Hematopoietic multipotent progenitor cell treated with erythropoietin and hydrocortisone succinate and interleukin-3 and kit ligand, for 17 days (in vitro differentiated cells): ENCODE data around the gene SHD.
A peak's percentile ranks its signal among the peaks of the same experiment; 100 is the strongest.
"Not testable (repeated sequence)": the region's sequence is repeated elsewhere in the genome, so short reads cannot be mapped to it uniquely, and the experiment has no call there.

Experiments used
- DNase-seq: peaks from one replicate; pipeline ENCODE4 v3.0.0-alpha.2; 2015; ENCODE audit warnings: low spot score

Gene SHD

DNA sequence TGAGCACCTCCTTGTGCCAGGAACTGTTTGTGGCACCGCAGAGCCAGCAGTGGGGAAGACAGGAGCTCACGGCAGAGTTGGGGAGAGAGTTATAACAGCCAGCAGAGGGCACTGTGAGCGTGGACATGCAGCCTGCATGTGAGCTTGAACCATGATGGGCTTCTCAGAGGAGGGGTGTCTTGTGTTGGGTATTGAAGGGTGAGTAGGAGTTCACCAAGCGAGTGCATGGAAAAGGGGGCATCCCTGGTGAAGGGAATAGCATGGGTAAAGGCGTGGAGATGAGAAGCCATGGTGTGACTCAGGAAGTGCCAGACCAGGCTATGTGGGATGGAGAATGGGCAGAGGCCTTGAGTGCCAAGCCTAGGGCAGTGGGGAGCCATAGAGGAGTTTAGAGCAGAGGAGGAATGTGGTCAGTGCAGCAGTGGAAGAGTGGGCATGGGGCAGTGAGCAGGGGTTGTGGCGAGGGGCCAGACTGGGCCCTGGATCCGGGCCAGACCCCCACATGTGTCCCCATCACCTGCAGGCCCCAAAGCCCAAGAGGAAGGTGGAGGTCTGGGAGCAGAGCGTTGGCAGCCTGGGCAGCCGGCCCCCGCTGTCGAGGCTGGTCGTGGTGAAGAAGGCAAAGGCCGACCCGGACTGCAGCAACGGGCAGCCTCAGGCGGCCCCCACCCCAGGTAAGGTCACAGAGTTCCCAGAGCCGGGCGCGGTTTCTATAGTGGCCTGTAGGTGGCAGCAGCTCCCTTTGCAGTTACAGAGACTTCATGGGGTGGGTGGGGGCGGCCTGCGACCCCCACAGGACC, 11.8 kb upstream of the SHD start:
- DNase-seq = peak; percentile 77

GRCh38 chr19:4267901-4268815, 10.9 kb upstream of the SHD start:
- no peak for DNase-seq

DNA sequence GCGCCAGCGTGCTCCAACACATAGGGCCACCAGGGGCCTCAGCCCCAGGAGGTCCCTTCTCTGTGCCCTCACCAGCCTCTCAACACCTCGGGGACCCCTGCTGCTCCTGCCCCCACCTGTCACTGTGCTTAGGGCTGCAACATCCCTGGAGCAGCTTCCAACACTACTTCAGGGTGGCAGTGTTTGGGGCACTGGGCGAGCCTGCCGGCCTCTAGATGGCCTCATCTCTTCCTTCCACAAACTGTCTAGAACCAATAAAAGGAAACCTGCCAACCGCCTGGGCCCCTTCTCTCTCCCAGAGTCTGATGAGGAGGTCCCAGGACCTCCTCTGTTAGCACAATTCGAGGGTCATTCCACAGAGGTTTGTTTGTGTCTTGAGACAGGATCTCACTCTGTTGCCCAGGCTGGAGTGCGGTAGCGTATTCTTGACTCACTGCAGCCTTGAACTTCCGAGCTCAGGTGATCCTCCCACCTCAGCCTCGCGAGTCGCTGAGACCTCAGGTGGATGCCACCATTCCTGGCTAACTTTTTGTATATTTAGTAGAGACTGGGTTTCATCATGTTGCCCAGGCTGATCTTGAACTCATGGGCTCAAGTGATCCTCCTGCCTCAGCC, 10.1 kb upstream of the SHD start:
- DNase-seq = no peak

DNA sequence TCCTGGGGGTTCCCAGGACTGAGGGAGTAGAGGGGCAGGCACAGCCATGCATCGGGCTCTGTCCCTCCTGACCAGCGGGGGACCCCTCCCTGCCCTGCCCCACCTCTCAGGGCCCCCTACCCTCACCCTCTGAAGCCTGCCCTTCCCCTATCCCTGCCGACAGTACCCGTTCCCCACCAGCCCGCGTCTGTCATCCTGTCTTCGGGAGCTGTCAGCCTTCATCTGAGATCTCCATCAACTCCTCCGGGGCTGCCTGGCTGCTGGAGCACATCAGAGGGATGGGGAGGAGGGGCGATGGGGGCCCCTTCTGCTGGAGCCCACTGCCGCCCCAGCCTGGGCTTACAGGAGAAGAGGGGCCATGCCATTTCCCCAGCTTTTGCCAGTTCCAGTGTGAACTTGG, 6.2 kb upstream of the SHD start:
- no peak for DNase-seq

- DNase-seq = not testable (repeated sequence)
Observed at GRCh38 chr19:4274321-4274686, 4.8 kb upstream of the SHD start.

- no peak for DNase-seq
Observed at GRCh38 chr19:4277191-4277696, 1.8 kb upstream of the SHD start.

DNA sequence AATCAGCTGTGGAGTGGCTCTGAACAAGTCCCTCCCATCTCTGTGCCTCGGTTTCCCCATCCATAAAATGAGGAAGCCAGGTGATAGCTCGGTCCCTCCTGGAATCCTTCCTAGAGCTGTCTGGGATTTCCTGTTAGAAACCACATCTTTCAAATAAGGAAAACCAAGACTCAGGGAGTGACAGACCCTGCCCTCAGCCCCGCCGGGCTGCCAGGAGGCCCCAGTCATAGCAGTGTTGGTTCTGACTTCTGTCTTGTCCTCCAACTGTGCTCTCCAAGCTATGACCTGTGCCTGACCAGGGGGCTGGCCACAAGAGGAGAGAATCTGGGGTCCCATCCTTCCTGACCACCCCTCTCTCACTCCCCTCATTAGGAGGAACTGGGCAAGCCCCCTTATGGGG, 1.1 kb upstream of the SHD start:
- no peak for DNase-seq

DNA sequence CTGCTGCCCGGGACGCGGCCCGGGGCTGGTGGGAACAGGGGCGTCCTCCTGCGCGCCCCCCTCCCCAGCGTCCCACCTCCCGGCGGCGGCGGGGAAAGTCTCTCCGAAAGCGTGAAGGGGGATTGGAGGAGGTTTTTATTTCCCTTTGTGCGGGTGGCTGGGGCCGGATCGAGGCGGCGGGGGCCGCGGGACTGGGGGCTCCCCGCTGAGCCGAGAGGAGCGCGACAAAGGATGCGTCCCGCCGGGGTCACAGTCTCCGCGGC, 132 bp downstream of the SHD start:
- DNase-seq = no peak

DNA sequence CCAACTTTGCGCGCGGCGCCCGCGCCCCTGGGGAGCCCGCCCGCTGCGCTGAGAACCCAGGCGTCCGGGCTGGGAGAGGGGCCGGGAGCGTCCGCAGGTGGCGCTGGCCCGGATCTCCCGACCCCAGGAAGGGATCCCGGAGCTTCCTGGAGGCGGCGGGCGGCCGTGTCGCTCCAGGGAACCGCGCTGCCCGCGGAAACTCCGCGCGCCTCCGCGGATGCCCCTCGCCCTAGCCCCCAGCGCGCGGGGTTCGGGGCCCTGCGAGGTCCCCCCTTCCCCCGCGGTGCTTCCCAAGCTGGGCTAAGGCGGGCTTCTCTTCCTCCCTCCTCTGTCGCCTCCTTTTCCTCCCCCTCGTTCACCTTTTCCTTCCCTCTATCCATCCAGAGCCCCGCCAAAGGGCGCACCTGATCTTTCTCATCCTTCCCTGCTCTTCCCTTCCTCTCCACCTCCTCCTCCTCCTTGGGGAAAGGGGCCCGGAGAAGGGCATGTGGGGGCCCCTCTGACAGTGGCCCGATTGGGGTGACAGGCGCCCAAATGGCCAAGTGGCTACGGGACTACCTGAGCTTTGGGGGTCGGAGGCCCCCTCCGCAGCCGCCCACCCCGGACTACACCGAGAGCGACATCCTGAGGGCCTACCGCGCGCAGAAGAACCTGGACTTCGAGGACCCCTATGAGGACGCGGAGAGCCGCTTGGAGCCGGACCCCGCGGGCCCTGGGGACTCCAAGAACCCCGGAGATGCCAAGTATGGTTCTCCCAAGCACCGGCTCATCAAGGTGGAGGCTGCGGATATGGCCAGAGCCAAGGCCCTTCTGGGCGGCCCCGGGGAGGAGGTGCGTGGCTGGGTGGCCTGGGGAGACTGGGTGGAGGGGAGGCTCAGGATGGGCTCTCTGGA, 710 bp downstream of the SHD start:
- no peak for DNase-seq

- no peak for DNase-seq
Observed at GRCh38 chr19:4284176-4284958, 5.3 kb downstream of the SHD start.

- no peak for DNase-seq
Observed at GRCh38 chr19:4284974-4285373, 5.9 kb downstream of the SHD start.

- not testable (repeated sequence) for DNase-seq
Observed at GRCh38 chr19:4286141-4286540, 7.1 kb downstream of the SHD start.

- no peak for DNase-seq
Observed at GRCh38 chr19:4288091-4288777, 9.2 kb downstream of the SHD start.

- no peak for DNase-seq
Observed at GRCh38 chr19:4291184-4291732, 12.2 kb downstream of the SHD start.

DNA sequence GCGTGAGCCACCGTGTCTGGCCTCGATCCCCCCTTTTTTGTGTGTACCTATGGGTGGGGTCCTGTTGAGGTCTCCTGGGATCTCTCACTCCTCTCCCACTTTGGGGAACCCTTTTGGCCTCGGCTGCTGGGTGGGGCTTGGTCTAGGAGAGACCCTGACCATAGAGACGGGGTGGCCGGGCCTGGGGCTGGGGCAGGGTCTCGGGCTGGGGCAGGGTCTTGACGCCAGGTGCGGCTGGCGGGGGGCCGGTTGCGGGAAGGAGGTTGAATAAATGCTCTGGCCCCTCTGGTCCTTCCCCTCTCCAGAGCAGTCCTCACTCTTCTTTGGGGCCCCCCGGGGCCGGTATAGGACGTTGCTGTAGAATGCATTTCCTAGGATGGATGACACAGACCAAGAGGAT, 13.4 kb downstream of the SHD start:
- no peak for DNase-seq

GRCh38 chr19:4294389-4294788, 15.3 kb downstream of the SHD start:
- no peak for DNase-seq

- no peak for DNase-seq
Observed at GRCh38 chr19:4295972-4296771, 17.1 kb downstream of the SHD start.

DNA sequence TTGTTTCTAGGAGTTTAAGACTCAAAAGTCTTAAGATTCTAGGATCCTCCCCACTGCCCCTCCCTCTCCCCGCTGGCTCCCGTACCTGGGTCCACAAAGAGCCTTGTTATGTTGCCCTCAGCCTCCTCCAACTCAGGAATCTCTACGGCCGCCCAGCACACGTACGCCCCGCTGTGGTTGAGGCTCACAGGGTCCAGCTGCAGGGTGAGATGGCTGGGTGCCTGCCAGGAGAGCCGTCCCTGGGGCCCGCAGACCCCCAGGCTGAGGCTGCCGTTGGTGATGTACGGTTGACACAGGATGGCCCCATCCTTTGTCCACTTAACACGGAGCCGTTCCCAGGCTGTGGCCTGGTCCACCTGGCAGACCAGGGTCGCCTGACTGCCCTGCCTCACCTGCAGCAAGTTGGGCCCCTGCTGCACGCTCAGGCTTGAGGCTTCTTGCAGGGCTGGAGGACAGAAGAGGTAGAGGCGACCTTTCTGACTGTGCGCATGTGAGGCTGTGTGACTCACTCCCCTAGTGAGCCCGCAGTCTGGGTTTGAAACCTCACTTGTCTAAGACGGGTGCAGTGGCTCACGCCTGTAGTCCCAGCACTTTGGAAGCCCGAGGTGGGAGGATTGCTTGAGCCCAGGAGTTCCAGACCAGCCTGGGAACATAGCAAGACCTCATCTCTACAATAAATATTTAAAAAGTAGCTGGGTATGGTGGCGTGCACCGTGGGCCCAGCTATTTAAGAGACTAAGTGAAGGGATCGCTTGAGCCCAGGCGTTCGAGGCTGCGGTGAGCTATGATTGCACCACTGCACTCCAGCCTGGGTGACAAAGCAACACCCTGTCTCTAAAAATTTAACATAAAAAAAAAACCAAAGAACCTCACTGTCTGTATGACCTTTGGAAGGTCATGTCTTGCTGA, 19.1 kb downstream of the SHD start:
- DNase-seq = no peak
